ENCODE data around the gene CNNM3.

The CNNM3 gene

GRCh38 chr2:96815326-96816126 is 542 bp upstream of the CNNM3 start:
- POLR2A ChIA-PET, result interaction anchor here (1.0 kb wide), 1 partner anchor 53 kb away, joined by 3 read pairs; no protein-coding TSS in a partner anchor
- CTCF ChIA-PET, result interaction anchor here (0.8 to 1.6 kb wide), 7 partner anchors 9 to 146 kb away, joined by 3 to 8 read pairs (median 4); partner anchors contain the start of gene CNNM4
- H3K4me3 ChIP-seq (ENCODE audit: low read depth, low read length), result peak overlapping the region; percentile 65
- TF ChIP-seq CTCF (IDR thresholded peaks at IDR 0.05; ENCODE audit: insufficient read depth, low read length, missing control alignments), result no peak
- no peak for DNase-seq (ENCODE audit: low read depth, low spot score)

GRCh38 chr2:96816836-96817702 is 1.0 kb downstream of the CNNM3 start:
- H3K4me3 ChIP-seq (ENCODE audit: low read depth, low read length), result peak overlapping the region; percentile 65
- no peak for TF ChIP-seq CTCF (IDR thresholded peaks at IDR 0.05; ENCODE audit: insufficient read depth, low read length, missing control alignments)
- ChIA-PET CTCF (interaction anchor here (0.8 to 2.2 kb wide), 10 partner anchors 10 to 144 kb away, joined by 3 to 9 read pairs (median 4); partner anchors contain the start of genes ANKRD39 and CNNM4), POLR2A (interaction anchor here (1.0 kb wide), 1 partner anchor 52 kb away, joined by 3 read pairs; no protein-coding TSS in a partner anchor)
- no peak for DNase-seq (ENCODE audit: low read depth, low spot score)

- no peak for TF ChIP-seq CTCF (IDR thresholded peaks at IDR 0.05; ENCODE audit: insufficient read depth, low read length, missing control alignments)
- DNase-seq (ENCODE audit: low read depth, low spot score), result no peak
- ChIA-PET POLR2A (no interaction called here), CTCF (interaction anchor here (0.8 to 2.2 kb wide), 6 partner anchors 20 to 133 kb away, joined by 3 to 9 read pairs (median 4); partner anchors contain the start of gene ANKRD39)
- no peak overlapping the region; the same call in 1 of the 2 replicates for H3K4me3 ChIP-seq (ENCODE audit: low read depth, low read length)
These were observed 1.8 kb downstream of the CNNM3 start for GRCh38 chr2:96817882-96818281.

DNA sequence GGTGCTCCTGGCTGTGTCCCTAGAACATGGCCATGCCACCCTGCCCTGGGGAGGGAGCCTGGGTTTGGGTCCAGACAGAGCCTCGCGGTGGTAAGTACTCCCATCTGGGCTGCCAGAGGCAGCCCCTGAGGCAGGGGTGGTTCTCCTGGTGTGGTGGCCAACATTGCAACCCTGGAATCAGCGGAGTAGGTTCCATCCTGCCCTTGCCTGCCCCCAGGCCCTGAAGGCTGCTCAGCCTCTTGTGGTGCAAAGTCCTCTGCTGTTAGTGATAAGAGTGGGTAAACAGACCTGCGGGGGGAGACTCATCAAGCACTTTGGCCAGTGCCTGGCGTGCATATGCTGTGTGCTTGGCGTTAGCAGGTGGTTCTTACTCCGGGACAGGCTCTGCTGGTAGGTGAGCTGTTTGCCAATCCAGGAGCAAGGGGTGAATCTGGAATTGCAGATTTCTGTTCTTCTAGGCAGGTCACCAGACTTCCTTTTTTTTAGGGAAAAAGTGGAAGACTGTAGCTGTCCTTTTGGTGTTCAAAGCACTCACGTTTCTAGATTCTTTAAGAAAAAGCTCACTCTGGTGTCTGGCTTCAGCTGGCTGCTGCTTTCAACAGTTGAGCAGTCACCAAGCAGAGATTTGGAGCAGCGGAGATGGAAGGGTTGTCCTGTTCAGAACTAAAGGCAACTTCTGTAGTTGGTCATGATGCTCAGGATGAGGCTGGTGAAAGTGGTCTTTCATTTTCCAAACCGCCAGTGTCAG is 3.2 kb downstream of the CNNM3 start:
- H3K4me3 ChIP-seq (ENCODE audit: low read depth, low read length), result no peak overlapping the region
- DNase-seq (ENCODE audit: low read depth, low spot score), result no peak
- ChIA-PET CTCF (interaction anchor here (0.8 to 2.5 kb wide), 4 partner anchors 19 to 132 kb away, joined by 3 to 9 read pairs (median 4); partner anchors contain the start of gene ANKRD39), POLR2A (no interaction called here)
- no peak for TF ChIP-seq CTCF (IDR thresholded peaks at IDR 0.05; ENCODE audit: insufficient read depth, low read length, missing control alignments)

DNA sequence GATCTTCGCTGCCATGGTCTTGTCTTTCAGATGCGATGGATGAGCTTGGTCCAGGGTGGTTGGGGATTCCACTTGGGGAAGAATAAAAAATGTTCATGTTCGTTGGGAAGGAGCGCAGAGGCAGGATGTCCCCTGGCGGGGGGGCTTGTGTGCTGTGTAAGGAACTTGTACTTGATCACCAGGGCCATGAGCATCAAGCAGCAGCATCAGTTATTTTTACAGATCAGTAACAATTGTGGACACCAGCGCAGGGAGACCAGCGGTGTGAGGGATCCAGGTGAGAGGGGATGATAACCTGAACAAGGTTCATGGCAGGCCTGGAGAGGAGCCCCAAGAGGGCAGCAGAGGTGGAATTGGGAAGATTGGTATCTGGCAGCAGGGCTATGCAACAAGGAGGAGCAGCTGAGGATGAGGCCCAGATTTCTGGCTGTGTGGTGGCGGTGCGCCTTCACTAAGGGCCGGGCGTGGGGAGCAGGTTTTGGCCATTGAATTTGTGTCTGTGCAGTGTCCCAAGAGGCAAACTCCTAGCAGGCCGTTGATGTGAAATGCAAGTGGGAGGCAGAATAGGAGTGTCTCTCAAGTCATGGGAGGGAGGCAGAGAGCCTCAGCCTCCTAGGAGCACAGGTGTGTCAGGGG is 3.9 kb downstream of the CNNM3 start:
- ChIA-PET POLR2A (no interaction called here), CTCF (interaction anchor here (1.0 to 2.5 kb wide), 5 partner anchors 20 to 131 kb away, joined by 3 to 9 read pairs (median 3); partner anchors contain the start of gene ANKRD39)
- H3K4me3 ChIP-seq (ENCODE audit: low read depth, low read length), result no peak overlapping the region
- no peak for TF ChIP-seq CTCF (IDR thresholded peaks at IDR 0.05; ENCODE audit: insufficient read depth, low read length, missing control alignments)
- DNase-seq (ENCODE audit: low read depth, low spot score), result no peak

All from AG04449 (cell line).